Fibroblast of lung (primary cell): ENCODE results near the gene FAM118A. TPM values are rescaled to one million over a fixed set of nuclear protein-coding genes. Genes with fewer than 3 reads are reported as not detected.

Experiments used
- DNase-seq, 2 donors: peaks; one replicate each; pipeline versions ENCODE4 v3.0.0 to v3.0.0-alpha.2; 2010; ENCODE audit warnings: low read depth in 2 of 2
- H2AFZ ChIP-seq: 2 replicates; pipeline ENCODE4 v1.5.1; 2012; ENCODE audit warnings: low read length, control low read depth, inconsistent platforms
- H3K27ac ChIP-seq: 2 replicates; pipeline ENCODE4 v1.5.1; 2011; ENCODE audit warnings: low read length, control low read depth; ENCODE audit not compliant: insufficient read depth
- H3K27me3 ChIP-seq: 2 replicates; pipeline ENCODE4 v1.5.1; 2011; ENCODE audit warnings: mild to moderate bottlenecking, low read length; ENCODE audit not compliant: control insufficient read depth, insufficient read depth
- H3K36me3 ChIP-seq: 2 replicates; pipeline ENCODE4 v1.5.1; 2011; ENCODE audit warnings: low read length; ENCODE audit not compliant: control insufficient read depth, insufficient read depth
- H3K4me1 ChIP-seq: 2 replicates; pipeline ENCODE4 v1.5.1; 2011; ENCODE audit warnings: low read length; ENCODE audit not compliant: control insufficient read depth, insufficient read depth; ENCODE audit errors: extremely low read depth
- H3K4me2 ChIP-seq: 2 replicates; pipeline ENCODE4 v1.5.1; 2011; ENCODE audit warnings: low read length, control low read depth; ENCODE audit not compliant: insufficient read depth; ENCODE audit errors: extremely low read depth
- H3K4me3 ChIP-seq, 4 experiments: fragments of 200-600 bp in 1 of 4; sonication (generic) in 1 of 4; replicated peaks in 1 of 4; 2 replicates each; pipeline ENCODE4 v1.5.1; 2011 to 2016; ENCODE audit warnings: low read length in 4 of 4, low read depth in 3 of 4, mild to moderate bottlenecking in 3 of 4, control low read depth in 2 of 4, inconsistent platforms in 1 of 4, mixed read lengths in 1 of 4; ENCODE audit not compliant: insufficient read depth in 1 of 4; ENCODE audit errors: control extremely low read depth in 1 of 4
- H3K79me2 ChIP-seq: 2 replicates; pipeline ENCODE4 v1.5.1; 2012; ENCODE audit warnings: mild to moderate bottlenecking, low read length, inconsistent platforms; ENCODE audit not compliant: control insufficient read depth, insufficient read depth
- H3K9ac ChIP-seq: 2 replicates; pipeline ENCODE4 v1.5.1; 2011; ENCODE audit warnings: mild to moderate bottlenecking, low read length, control low read depth; ENCODE audit not compliant: insufficient read depth
- H3K9me3 ChIP-seq: 2 replicates; pipeline ENCODE4 v1.5.1; 2012; ENCODE audit warnings: low read depth, low read length; ENCODE audit not compliant: control insufficient read depth, insufficient read depth
- H4K20me1 ChIP-seq: 2 replicates; pipeline ENCODE4 v1.5.1; 2011; ENCODE audit warnings: low read length; ENCODE audit not compliant: control insufficient read depth, insufficient read depth; ENCODE audit errors: extremely low read depth
- CTCF ChIP-seq, 2 donors: IDR thresholded peaks in 1 of 2; conservative IDR thresholded peaks in 1 of 2; 1 replicate in 1 of 2; 2 replicates in 1 of 2; pipeline ENCODE4 v1.5.1; 2011 to 2012; ENCODE audit warnings: low read length in 2 of 2, control low read depth in 1 of 2, inconsistent platforms in 1 of 2, low read depth in 1 of 2, mild to moderate bottlenecking in 1 of 2
- EZH2 ChIP-seq: IDR thresholded peaks from 2 replicates; pipeline ENCODE4 v1.5.1; 2012; ENCODE audit warnings: low read length, control low read depth, mild to moderate bottlenecking; ENCODE audit errors: missing control alignments
- polyA plus RNA-seq, 2 donors: library from polyadenylated mRNA; depleted of rRNA in 1 of 2; stranded (reverse) in 1 of 2; unstranded in 1 of 2; fragments of >200 nt; gene quantifications; 2 replicates each; pipeline ENCODE4 v1.2.1, GENCODE V29; 2011 to 2012; ENCODE audit warnings: missing spikeins in 1 of 2
- total RNA-seq: library from RNA; depleted of rRNA; stranded (reverse); fragments of >200 nt; gene quantifications from 2 replicates; pipeline ENCODE4 v1.2.1, GENCODE V29; 2014

FAM118A gene
- total and polyA plus RNA-seq, 2 donors (not counting 1 experiment from before 2014, with no cell fraction given): 16.5 to 18.0 TPM

- Histone ChIP-seq H4K20me1 (no peaks in the 10 kb centered on the region), H3K27ac (peak overlapping the region; percentile 60), H3K79me2 (peaks cover 8% of the 10 kb centered on the region)
Measured at GRCh38 chr22:45308957-45309421, 745 bp upstream of the FAM118A start.

DNA sequence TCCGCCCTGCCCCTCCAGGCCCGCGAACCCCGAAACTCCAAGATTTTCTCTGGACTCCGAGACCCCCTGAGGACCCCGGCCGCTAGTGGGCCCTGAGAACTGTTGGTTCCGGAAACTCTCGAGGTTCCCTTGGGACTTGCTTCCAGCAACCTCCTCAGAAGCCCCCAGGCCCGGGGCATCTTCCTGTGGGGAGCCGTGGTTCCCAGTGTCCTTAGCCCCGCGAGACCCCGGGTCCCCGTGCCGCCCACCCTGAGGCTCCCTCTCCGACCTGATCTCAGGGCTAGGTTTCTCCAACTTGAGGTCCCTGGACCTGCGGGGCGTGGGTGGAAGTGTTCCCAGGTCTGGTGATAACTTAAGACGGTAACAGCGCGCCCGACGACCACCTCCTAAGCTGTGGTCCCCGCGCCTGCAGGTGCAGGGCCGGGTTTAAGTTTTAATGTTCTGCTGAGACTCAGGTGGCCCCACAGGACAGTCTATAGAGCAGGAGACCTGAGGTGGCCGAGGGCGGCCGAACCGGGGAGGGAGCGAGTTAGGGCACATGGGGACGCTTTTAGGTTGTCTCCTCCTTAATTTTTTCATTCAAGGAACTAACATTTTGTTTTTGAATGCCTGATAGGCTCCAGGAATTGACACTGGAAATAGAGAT is 720 bp downstream of the FAM118A start:
- Histone ChIP-seq H3K79me2 (peaks cover 10% of the 10 kb centered on the region), H3K4me2 (peak overlapping the region; percentile 88), H2AFZ (peak overlapping the region; percentile 9), H3K36me3 (no peaks in the 10 kb centered on the region), H3K4me3 (peak overlapping the region; percentile 71 to 86 (median 80)), H3K9ac (peak overlapping the region; percentile 76), H3K4me1 (peaks cover 4% of the 10 kb centered on the region), H3K9me3 (no peaks in the 10 kb centered on the region), H4K20me1 (no peaks in the 10 kb centered on the region), H3K27me3 (no peaks in the 10 kb centered on the region), H3K27ac (peak overlapping the region; percentile 61)
- TF ChIP-seq CTCF (conservative IDR thresholded peaks at IDR 0.05 in 1 of 2, IDR thresholded peaks at IDR 0.05 in 1 of 2; ENCODE audit: low read depth in 1 of 2, low read length in 2 of 2) (no peak), EZH2 (no peak)
- no peak for DNase-seq

More at GRCh38 chr22:45308957-45309421, 745 bp upstream of the FAM118A start:
- Histone ChIP-seq H2AFZ (peak overlapping the region; percentile 84), H3K4me3 (peak overlapping the region; percentile 22 to 61 (median 38)), H3K9ac (peak overlapping the region; percentile 66), H3K9me3 (no peaks in the 10 kb centered on the region), H3K27me3 (no peaks in the 10 kb centered on the region), H3K4me1 (peaks cover 4% of the 10 kb centered on the region), H3K36me3 (no peaks in the 10 kb centered on the region), H3K4me2 (peak overlapping the region; percentile 55)
- no peak for DNase-seq
- TF ChIP-seq EZH2 (no peak), CTCF (conservative IDR thresholded peaks at IDR 0.05 in 1 of 2, IDR thresholded peaks at IDR 0.05 in 1 of 2; ENCODE audit: low read depth in 1 of 2, low read length in 2 of 2) (no peak)

- H3K79me2 ChIP-seq: peaks cover 10% of the 10 kb centered on the region
- no peaks in the 10 kb centered on the region for H3K36me3 ChIP-seq
- H3K9ac ChIP-seq: peak overlapping the region; percentile 20
- peak overlapping the region; percentile 88 for H3K4me2 ChIP-seq
- no peak overlapping the region for H2AFZ ChIP-seq
- no peak overlapping the region for H3K27ac ChIP-seq
- no peak for TF ChIP-seq CTCF (conservative IDR thresholded peaks at IDR 0.05 in 1 of 2, IDR thresholded peaks at IDR 0.05 in 1 of 2; ENCODE audit: low read depth in 1 of 2, low read length in 2 of 2)
- no peak for TF ChIP-seq EZH2
- no peak for DNase-seq
- no peaks in the 10 kb centered on the region for H4K20me1 ChIP-seq
- no peaks in the 10 kb centered on the region for H3K9me3 ChIP-seq
- peaks cover 4% of the 10 kb centered on the region for H3K4me1 ChIP-seq
- no peaks in the 10 kb centered on the region for H3K27me3 ChIP-seq
- peak overlapping the region; percentile 71 to 86 (median 80) for H3K4me3 ChIP-seq
Measured at GRCh38 chr22:45310977-45311531, 1.3 kb downstream of the FAM118A start.
